HEK293 (cell line): Measurements from ENCODE around the gene CTDSP1.

ENCODE experiments used
- CTCF ChIA-PET: fragments of 350-600 bp; formaldehyde crosslinking; extraction: SDS; loops from one replicate; lab custom pipeline; 2021; ENCODE audit warnings: antibody characterized with exemption; lab: Yijun Ruan, JAX
- POLR2A ChIA-PET: fragments of 300-600 bp; formaldehyde crosslinking; extraction: SDS; loops from one replicate; lab custom pipeline; 2020; ENCODE audit warnings: antibody characterized with exemption, inconsistent platforms; lab: Yijun Ruan, JAX
- H3K27ac ChIP-seq: fragments of 200-500 bp; sonication (Bioruptor generic); 2 replicates; pipeline ENCODE4 v1.5.1; 2014; ENCODE audit warnings: low read depth, low read length, control low read depth, inconsistent platforms; ENCODE audit errors: extremely low read depth
- H3K36me3 ChIP-seq, 2 experiments: fragments of 200-500 bp in 1 of 2; sonication (Bioruptor generic) in 1 of 2; 1 replicate in 1 of 2; 2 replicates in 1 of 2; pipeline ENCODE4 v1.5.1; 2014 to 2017; ENCODE audit warnings: inconsistent platforms in 2 of 2, low read length in 2 of 2; ENCODE audit not compliant: control insufficient read depth in 2 of 2, insufficient read depth in 1 of 2
- H3K4me1 ChIP-seq: fragments of 200-500 bp; sonication (Bioruptor generic); 2 replicates; pipeline ENCODE4 v1.5.1; 2014; ENCODE audit warnings: mild to moderate bottlenecking, low read length, inconsistent platforms; ENCODE audit not compliant: control insufficient read depth, insufficient read depth
- H3K4me3 ChIP-seq: 2 replicates; pipeline ENCODE4 v1.5.1; 2011; ENCODE audit warnings: low read depth, mild to moderate bottlenecking, control low read depth, low read length, moderate library complexity
- H3K9me3 ChIP-seq: fragments of 200-500 bp; sonication (Bioruptor generic); 2 replicates; pipeline ENCODE4 v1.5.1; 2014; ENCODE audit warnings: low read depth, low read length, inconsistent platforms; ENCODE audit not compliant: control insufficient read depth, insufficient read depth
- EGR2 ChIP-seq: fragments of 450-650 bp; formaldehyde crosslinking; IDR thresholded peaks from 2 replicates; pipeline ENCODE4 v1.5.1; 2016; ENCODE audit warnings: low read depth, missing biosample characterization, missing genetic modification characterization
- GLIS1 ChIP-seq: fragments of 450-650 bp; formaldehyde crosslinking; IDR thresholded peaks from 2 replicates; pipeline ENCODE4 v1.5.1; 2016; ENCODE audit warnings: missing biosample characterization, missing genetic modification characterization
- MYNN ChIP-seq: fragments of 450-650 bp; formaldehyde crosslinking; IDR thresholded peaks from 2 replicates; pipeline ENCODE4 v1.5.1; 2016; ENCODE audit warnings: missing biosample characterization, missing genetic modification characterization, borderline replicate concordance
- ZBTB21 ChIP-seq: fragments of 450-650 bp; formaldehyde crosslinking; IDR thresholded peaks from 2 replicates; pipeline ENCODE4 v1.5.1; 2017; ENCODE audit warnings: missing biosample characterization, missing genetic modification characterization
- ZNF16 ChIP-seq: fragments of 450-650 bp; formaldehyde crosslinking; IDR thresholded peaks from 2 replicates; pipeline ENCODE4 v1.5.1; 2016; ENCODE audit warnings: low read depth, missing biosample characterization, missing genetic modification characterization
- ZNF174 ChIP-seq: fragments of 450-650 bp; formaldehyde crosslinking; IDR thresholded peaks from 2 replicates; pipeline ENCODE4 v1.5.0; 2017; ENCODE audit warnings: missing biosample characterization, mild to moderate bottlenecking, missing genetic modification characterization
- ZNF19 ChIP-seq: fragments of 450-650 bp; formaldehyde crosslinking; IDR thresholded peaks from 2 replicates; pipeline ENCODE4; 2016; ENCODE audit warnings: missing biosample characterization, missing genetic modification characterization, low read depth
- ZNF211 ChIP-seq: fragments of 450-650 bp; formaldehyde crosslinking; IDR thresholded peaks from 2 replicates; pipeline ENCODE4 v1.5.1; 2016; ENCODE audit warnings: low read depth, missing biosample characterization, missing genetic modification characterization
- ZNF23 ChIP-seq: fragments of 450-650 bp; formaldehyde crosslinking; IDR thresholded peaks from 2 replicates; pipeline ENCODE4 v1.5.1; 2016; ENCODE audit warnings: missing biosample characterization, missing genetic modification characterization, borderline replicate concordance
- ZNF311 ChIP-seq: fragments of 450-650 bp; formaldehyde crosslinking; IDR thresholded peaks from 2 replicates; pipeline ENCODE4 v1.5.1; 2017; ENCODE audit warnings: missing biosample characterization, missing genetic modification characterization, borderline replicate concordance
- ZNF335 ChIP-seq: fragments of 450-650 bp; formaldehyde crosslinking; conservative IDR thresholded peaks from 2 replicates; pipeline ENCODE4 v1.5.1; 2016; ENCODE audit warnings: missing biosample characterization, missing genetic modification characterization
- ZNF426 ChIP-seq: fragments of 450-650 bp; formaldehyde crosslinking; IDR thresholded peaks from 2 replicates; pipeline ENCODE4 v1.5.1; 2017; ENCODE audit warnings: missing biosample characterization, missing genetic modification characterization, mild to moderate bottlenecking, inconsistent platforms, moderate library complexity
- ZNF473 ChIP-seq: fragments of 450-650 bp; formaldehyde crosslinking; IDR thresholded peaks from 2 replicates; pipeline ENCODE4 v1.5.1; 2017; ENCODE audit warnings: missing biosample characterization, missing genetic modification characterization
- ZNF501 ChIP-seq: fragments of 450-650 bp; formaldehyde crosslinking; IDR thresholded peaks from 2 replicates; pipeline ENCODE4 v1.5.1; 2016; ENCODE audit warnings: missing biosample characterization, missing genetic modification characterization
- ZNF530 ChIP-seq: fragments of 450-650 bp; formaldehyde crosslinking; IDR thresholded peaks from 2 replicates; pipeline ENCODE4 v1.5.1; 2016; ENCODE audit warnings: low read depth, missing biosample characterization, missing genetic modification characterization
- ZNF555 ChIP-seq: fragments of 450-650 bp; formaldehyde crosslinking; conservative IDR thresholded peaks from 2 replicates; pipeline ENCODE4 v1.5.1; 2017; ENCODE audit warnings: missing biosample characterization, mild to moderate bottlenecking, missing genetic modification characterization, inconsistent platforms
- ZNF571 ChIP-seq: fragments of 450-650 bp; formaldehyde crosslinking; IDR thresholded peaks from 2 replicates; pipeline ENCODE4 v1.5.0; 2017; ENCODE audit warnings: missing biosample characterization, missing genetic modification characterization
- ZNF610 ChIP-seq: fragments of 450-650 bp; formaldehyde crosslinking; IDR thresholded peaks from 2 replicates; pipeline ENCODE4 v1.5.1; 2016; ENCODE audit warnings: missing biosample characterization, missing genetic modification characterization, borderline replicate concordance
- ZNF664 ChIP-seq: fragments of 450-650 bp; formaldehyde crosslinking; IDR thresholded peaks from 2 replicates; pipeline ENCODE4 v1.5.1; 2016; ENCODE audit warnings: missing biosample characterization, missing genetic modification characterization
- ZNF677 ChIP-seq: fragments of 450-650 bp; IDR thresholded peaks from 2 replicates; pipeline ENCODE4 v1.5.0; 2018; ENCODE audit warnings: missing biosample characterization, mild to moderate bottlenecking, missing genetic modification characterization, moderate library complexity
- ZNF707 ChIP-seq: fragments of 450-650 bp; formaldehyde crosslinking; IDR thresholded peaks from 2 replicates; pipeline ENCODE4 v1.5.1; 2016; ENCODE audit warnings: missing biosample characterization, missing genetic modification characterization
- ZNF791 ChIP-seq: fragments of 450-650 bp; formaldehyde crosslinking; IDR thresholded peaks from 2 replicates; pipeline ENCODE4 v1.5.1; 2016; ENCODE audit warnings: missing biosample characterization, missing genetic modification characterization
- ZNF792 ChIP-seq: fragments of 450-650 bp; formaldehyde crosslinking; IDR thresholded peaks from 2 replicates; pipeline ENCODE4 v1.5.1; 2016; ENCODE audit warnings: missing biosample characterization, missing genetic modification characterization
- ZNF830 ChIP-seq: fragments of 450-650 bp; IDR thresholded peaks from 2 replicates; pipeline ENCODE4 v1.5.0; 2018; ENCODE audit warnings: missing biosample characterization, missing genetic modification characterization, low read depth, mild to moderate bottlenecking, moderate library complexity
- TF ChIP-seq, protein P1 (sequence below): fragments of 450-650 bp; formaldehyde crosslinking; IDR thresholded peaks from 2 replicates; pipeline ENCODE4 v1.5.1; 2016; ENCODE audit warnings: missing biosample characterization, missing genetic modification characterization, borderline replicate concordance
- TF ChIP-seq, protein P2 (sequence below): fragments of 450-650 bp; formaldehyde crosslinking; IDR thresholded peaks from 2 replicates; pipeline ENCODE4; 2016; ENCODE audit warnings: missing biosample characterization, missing genetic modification characterization
- TF ChIP-seq, protein P3 (sequence below): fragments of 450-650 bp; formaldehyde crosslinking; IDR thresholded peaks from 2 replicates; pipeline ENCODE4 v1.5.1; 2016; ENCODE audit warnings: missing biosample characterization, missing genetic modification characterization
- TF ChIP-seq, protein P4 (sequence below): fragments of 450-650 bp; formaldehyde crosslinking; IDR thresholded peaks from 2 replicates; pipeline ENCODE4 v1.5.1; 2016; ENCODE audit warnings: missing biosample characterization, missing genetic modification characterization
- TF ChIP-seq, protein P5 (sequence below): fragments of 450-650 bp; formaldehyde crosslinking; conservative IDR thresholded peaks from 2 replicates; pipeline ENCODE4 v1.5.1; 2016; ENCODE audit warnings: low read depth, missing biosample characterization, missing genetic modification characterization

Gene CTDSP1

DNA sequence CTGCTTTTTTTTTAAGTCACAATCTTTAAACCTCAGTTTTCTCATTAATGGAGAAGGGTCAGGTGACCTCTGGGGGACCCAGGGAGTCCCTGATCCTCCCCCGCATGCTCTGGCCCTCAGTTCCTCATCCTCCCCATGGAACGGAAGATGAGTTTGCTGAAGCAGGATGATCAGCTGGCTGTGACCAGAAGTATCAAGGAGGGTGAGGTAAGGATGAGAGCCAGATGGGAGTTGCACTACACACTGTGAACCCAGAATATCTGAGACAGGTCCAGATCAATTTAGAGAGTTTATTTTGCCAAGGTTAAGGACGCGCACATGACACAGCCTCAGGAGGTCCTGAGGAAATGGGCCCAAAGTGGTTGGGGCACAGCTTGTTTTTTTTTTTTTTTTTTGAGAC lies 39.2 kb upstream of the CTDSP1 start:
- H3K36me3 ChIP-seq: no peaks in the 10 kb centered on the region
- POLR2A ChIA-PET: no interaction called here
- TF ChIP-seq, protein P1, sequence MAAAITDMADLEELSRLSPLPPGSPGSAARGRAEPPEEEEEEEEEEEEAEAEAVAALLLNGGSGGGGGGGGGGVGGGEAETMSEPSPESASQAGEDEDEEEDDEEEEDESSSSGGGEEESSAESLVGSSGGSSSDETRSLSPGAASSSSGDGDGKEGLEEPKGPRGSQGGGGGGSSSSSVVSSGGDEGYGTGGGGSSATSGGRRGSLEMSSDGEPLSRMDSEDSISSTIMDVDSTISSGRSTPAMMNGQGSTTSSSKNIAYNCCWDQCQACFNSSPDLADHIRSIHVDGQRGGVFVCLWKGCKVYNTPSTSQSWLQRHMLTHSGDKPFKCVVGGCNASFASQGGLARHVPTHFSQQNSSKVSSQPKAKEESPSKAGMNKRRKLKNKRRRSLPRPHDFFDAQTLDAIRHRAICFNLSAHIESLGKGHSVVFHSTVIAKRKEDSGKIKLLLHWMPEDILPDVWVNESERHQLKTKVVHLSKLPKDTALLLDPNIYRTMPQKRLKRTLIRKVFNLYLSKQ: no peak
- TF ChIP-seq ZNF335 (tag by site-specific recombination): no peak
- no peak for TF ChIP-seq ZNF610
- TF ChIP-seq ZNF664: no peak
- no peak for TF ChIP-seq ZNF707 (tag by site-specific recombination)
- no peak for TF ChIP-seq ZNF677 (tag by site-specific recombination)
- TF ChIP-seq, protein P2, sequence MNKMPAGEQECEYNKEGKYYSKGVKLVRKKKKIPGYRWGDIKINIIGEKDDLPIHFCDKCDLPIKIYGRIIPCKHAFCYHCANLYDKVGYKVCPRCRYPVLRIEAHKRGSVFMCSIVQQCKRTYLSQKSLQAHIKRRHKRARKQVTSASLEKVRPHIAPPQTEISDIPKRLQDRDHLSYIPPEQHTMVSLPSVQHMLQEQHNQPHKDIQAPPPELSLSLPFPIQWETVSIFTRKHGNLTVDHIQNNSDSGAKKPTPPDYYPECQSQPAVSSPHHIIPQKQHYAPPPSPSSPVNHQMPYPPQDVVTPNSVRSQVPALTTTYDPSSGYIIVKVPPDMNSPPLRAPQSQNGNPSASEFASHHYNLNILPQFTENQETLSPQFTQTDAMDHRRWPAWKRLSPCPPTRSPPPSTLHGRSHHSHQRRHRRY: no peak
- no peak for TF ChIP-seq EGR2 (tag by site-specific recombination)
- TF ChIP-seq ZNF473 (tag by site-specific recombination): no peak
- TF ChIP-seq, protein P3, sequence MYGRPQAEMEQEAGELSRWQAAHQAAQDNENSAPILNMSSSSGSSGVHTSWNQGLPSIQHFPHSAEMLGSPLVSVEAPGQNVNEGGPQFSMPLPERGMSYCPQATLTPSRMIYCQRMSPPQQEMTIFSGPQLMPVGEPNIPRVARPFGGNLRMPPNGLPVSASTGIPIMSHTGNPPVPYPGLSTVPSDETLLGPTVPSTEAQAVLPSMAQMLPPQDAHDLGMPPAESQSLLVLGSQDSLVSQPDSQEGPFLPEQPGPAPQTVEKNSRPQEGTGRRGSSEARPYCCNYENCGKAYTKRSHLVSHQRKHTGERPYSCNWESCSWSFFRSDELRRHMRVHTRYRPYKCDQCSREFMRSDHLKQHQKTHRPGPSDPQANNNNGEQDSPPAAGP: no peak
- no peak for TF ChIP-seq ZNF501 (tag by site-specific recombination)
- TF ChIP-seq MYNN (tag by site-specific recombination): no peak
- no peak for TF ChIP-seq ZNF23 (tag by site-specific recombination)
- no peak for TF ChIP-seq ZNF16 (tag by site-specific recombination)
- no peak for TF ChIP-seq ZNF211
- TF ChIP-seq ZBTB21: no peak
- no peak for TF ChIP-seq ZNF830 (tag by site-specific recombination)
- no peak for TF ChIP-seq ZNF174 (tag by site-specific recombination)
- TF ChIP-seq ZNF19: no peak
- TF ChIP-seq ZNF555 (tag by site-specific recombination): no peak
- H3K9me3 ChIP-seq: no peaks in the 10 kb centered on the region
- H3K4me3 ChIP-seq: no peak overlapping the region
- no peak overlapping the region for H3K27ac ChIP-seq
- H3K4me1 ChIP-seq: no peaks in the 10 kb centered on the region
- CTCF ChIA-PET: no interaction called here

DNA sequence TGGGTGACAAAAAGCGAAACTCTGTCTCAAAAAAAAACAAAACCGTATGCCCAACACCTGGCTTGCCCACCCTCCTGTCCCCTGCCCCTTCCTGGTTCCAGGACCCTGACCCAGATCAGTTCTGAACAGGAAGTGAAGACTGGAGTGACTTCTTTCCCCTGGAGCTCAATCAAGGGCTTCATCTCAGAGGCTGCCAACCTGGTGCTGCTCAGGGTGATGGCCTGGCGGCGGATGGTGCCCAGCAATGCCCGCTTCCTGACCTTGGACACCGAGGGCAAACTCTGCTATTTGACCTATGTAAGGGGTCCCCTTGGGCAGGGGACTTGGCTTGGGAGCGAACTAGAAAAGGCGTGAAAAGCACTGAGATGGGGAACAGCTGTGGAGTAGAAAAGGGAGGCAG lies 37.1 kb upstream of the CTDSP1 start:
- no peaks in the 10 kb centered on the region for H3K4me1 ChIP-seq
- no peak overlapping the region for H3K4me3 ChIP-seq
- H3K27ac ChIP-seq: no peak overlapping the region
- H3K36me3 ChIP-seq: no peaks in the 10 kb centered on the region
- no peaks in the 10 kb centered on the region for H3K9me3 ChIP-seq
- ChIA-PET CTCF (interaction anchor here (0.6 kb wide), 2 partner anchors 26 to 70 kb away, joined by 3 read pairs; no protein-coding TSS in a partner anchor), POLR2A (no interaction called here)
- TF ChIP-seq ZNF530 (no peak), GLIS1 (tag by site-specific recombination) (no peak), ZNF792 (tag by site-specific recombination) (no peak), ZNF426 (tag by site-specific recombination) (no peak), ZNF791 (no peak), ZNF571 (tag by site-specific recombination) (no peak), ZNF311 (tag by site-specific recombination) (no peak)
- TF ChIP-seq, protein P4, sequence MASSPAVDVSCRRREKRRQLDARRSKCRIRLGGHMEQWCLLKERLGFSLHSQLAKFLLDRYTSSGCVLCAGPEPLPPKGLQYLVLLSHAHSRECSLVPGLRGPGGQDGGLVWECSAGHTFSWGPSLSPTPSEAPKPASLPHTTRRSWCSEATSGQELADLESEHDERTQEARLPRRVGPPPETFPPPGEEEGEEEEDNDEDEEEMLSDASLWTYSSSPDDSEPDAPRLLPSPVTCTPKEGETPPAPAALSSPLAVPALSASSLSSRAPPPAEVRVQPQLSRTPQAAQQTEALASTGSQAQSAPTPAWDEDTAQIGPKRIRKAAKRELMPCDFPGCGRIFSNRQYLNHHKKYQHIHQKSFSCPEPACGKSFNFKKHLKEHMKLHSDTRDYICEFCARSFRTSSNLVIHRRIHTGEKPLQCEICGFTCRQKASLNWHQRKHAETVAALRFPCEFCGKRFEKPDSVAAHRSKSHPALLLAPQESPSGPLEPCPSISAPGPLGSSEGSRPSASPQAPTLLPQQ (tag by site-specific recombination): no peak
- TF ChIP-seq, protein P2: no peak
- TF ChIP-seq, protein P5, sequence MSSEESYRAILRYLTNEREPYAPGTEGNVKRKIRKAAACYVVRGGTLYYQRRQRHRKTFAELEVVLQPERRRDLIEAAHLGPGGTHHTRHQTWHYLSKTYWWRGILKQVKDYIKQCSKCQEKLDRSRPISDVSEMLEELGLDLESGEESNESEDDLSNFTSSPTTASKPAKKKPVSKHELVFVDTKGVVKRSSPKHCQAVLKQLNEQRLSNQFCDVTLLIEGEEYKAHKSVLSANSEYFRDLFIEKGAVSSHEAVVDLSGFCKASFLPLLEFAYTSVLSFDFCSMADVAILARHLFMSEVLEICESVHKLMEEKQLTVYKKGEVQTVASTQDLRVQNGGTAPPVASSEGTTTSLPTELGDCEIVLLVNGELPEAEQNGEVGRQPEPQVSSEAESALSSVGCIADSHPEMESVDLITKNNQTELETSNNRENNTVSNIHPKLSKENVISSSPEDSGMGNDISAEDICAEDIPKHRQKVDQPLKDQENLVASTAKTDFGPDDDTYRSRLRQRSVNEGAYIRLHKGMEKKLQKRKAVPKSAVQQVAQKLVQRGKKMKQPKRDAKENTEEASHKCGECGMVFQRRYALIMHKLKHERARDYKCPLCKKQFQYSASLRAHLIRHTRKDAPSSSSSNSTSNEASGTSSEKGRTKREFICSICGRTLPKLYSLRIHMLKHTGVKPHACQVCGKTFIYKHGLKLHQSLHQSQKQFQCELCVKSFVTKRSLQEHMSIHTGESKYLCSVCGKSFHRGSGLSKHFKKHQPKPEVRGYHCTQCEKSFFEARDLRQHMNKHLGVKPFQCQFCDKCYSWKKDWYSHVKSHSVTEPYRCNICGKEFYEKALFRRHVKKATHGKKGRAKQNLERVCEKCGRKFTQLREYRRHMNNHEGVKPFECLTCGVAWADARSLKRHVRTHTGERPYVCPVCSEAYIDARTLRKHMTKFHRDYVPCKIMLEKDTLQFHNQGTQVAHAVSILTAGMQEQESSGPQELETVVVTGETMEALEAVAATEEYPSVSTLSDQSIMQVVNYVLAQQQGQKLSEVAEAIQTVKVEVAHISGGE (tag by site-specific recombination): no peak
